Retina (tissue), 1 donor: ENCODE data around the gene ZHX3.
A peak's percentile ranks its signal among the peaks of the same experiment; 100 is the strongest.
"Not testable (repeated sequence)": the region's sequence is repeated elsewhere in the genome, so short reads cannot be mapped to it uniquely, and the experiment has no call there.

Experiments
- DNase-seq: peaks from one replicate; pipeline ENCODE4 v3.0.0-alpha.2; 2016

Gene ZHX3

GRCh38 chr20:41145317-41145716 is 172.2 kb downstream of the ZHX3 start:
- DNase-seq: no peak

GRCh38 chr20:41143354-41143753 is 174.2 kb downstream of the ZHX3 start:
- DNase-seq: no peak

- DNase-seq: no peak
Observed at GRCh38 chr20:41142919-41143318, 174.6 kb downstream of the ZHX3 start.

- DNase-seq: no peak
Observed at GRCh38 chr20:41142245-41142644, 175.3 kb downstream of the ZHX3 start.

GRCh38 chr20:41141153-41141815 is 176.2 kb downstream of the ZHX3 start:
- DNase-seq: peak; percentile 27

GRCh38 chr20:41140226-41141133 is 177.1 kb downstream of the ZHX3 start:
- no peak for DNase-seq

- no peak for DNase-seq
Observed at GRCh38 chr20:41139227-41140093, 178.1 kb downstream of the ZHX3 start.

- peak; percentile 59 for DNase-seq
Observed at GRCh38 chr20:41138475-41139226, 178.9 kb downstream of the ZHX3 start.

- peak; percentile 91 for DNase-seq
Observed at GRCh38 chr20:41137614-41138474, 179.7 kb downstream of the ZHX3 start.

GRCh38 chr20:41136680-41137613 is 180.6 kb downstream of the ZHX3 start, which contains the start of gene PLCG1:
Gene PLCG1, plus strand, starts transcription at chr20:41137543. Its CDS starts 99 bp downstream, at chr20:41137642.
- peak; percentile 96 for DNase-seq

- DNase-seq: no peak
Observed at GRCh38 chr20:41135888-41136679, 181.4 kb downstream of the ZHX3 start.

- peak; percentile 52 for DNase-seq
Observed at GRCh38 chr20:41135187-41135887, 182.2 kb downstream of the ZHX3 start.

GRCh38 chr20:41134362-41135186 is 183.0 kb downstream of the ZHX3 start:
- DNase-seq: no peak

GRCh38 chr20:41133709-41134361 is 183.7 kb downstream of the ZHX3 start:
- no peak for DNase-seq

- not testable (repeated sequence) for DNase-seq
Observed at GRCh38 chr20:41132388-41132775, 185.1 kb downstream of the ZHX3 start.

- no peak for DNase-seq
Observed at GRCh38 chr20:41131594-41132387, 185.7 kb downstream of the ZHX3 start.
